Glutamatergic neuron (in vitro differentiated cells): Measurements from ENCODE around the gene SLC16A6. TPM values are rescaled to one million over a fixed set of nuclear protein-coding genes. Genes with fewer than 3 reads are reported as not detected.
A peak's percentile ranks its signal among the peaks of the same experiment; 100 is the strongest.

ENCODE experiments used
- DNase-seq: peaks from one replicate; pipeline ENCODE4 v3.0.0; 2022
- H3K27ac Mint-ChIP-seq: one replicate; pipeline ENCODE4 v1.8.0; 2020; ENCODE audit warnings: mild to moderate bottlenecking, mixed read lengths, inconsistent platforms; ENCODE audit not compliant: unreplicated experiment
- H3K27me3 Mint-ChIP-seq: one replicate; pipeline ENCODE4 v1.8.0; 2020; ENCODE audit warnings: mild to moderate bottlenecking, moderate library complexity, mixed read lengths, inconsistent platforms; ENCODE audit not compliant: unreplicated experiment
- H3K36me3 Mint-ChIP-seq: one replicate; pipeline ENCODE4 v1.8.0; 2020; ENCODE audit warnings: mild to moderate bottlenecking, mixed read lengths, inconsistent platforms; ENCODE audit not compliant: unreplicated experiment
- H3K4me1 Mint-ChIP-seq: one replicate; pipeline ENCODE4 v1.8.0; 2020; ENCODE audit warnings: mild to moderate bottlenecking, low read depth, mixed read lengths, inconsistent platforms; ENCODE audit not compliant: unreplicated experiment
- H3K4me3 Mint-ChIP-seq: one replicate; pipeline ENCODE4 v1.8.0; 2020; ENCODE audit warnings: mild to moderate bottlenecking, mixed read lengths, inconsistent platforms; ENCODE audit not compliant: unreplicated experiment
- H3K9me3 Mint-ChIP-seq: one replicate; pipeline ENCODE4 v1.8.0; 2020; ENCODE audit warnings: mild to moderate bottlenecking, moderate library complexity, mixed read lengths, inconsistent platforms; ENCODE audit not compliant: unreplicated experiment
- total RNA-seq: library from RNA; stranded (reverse); fragmentation: NEBNext Ultra II Directional; extraction: Animal tissue kit (Norgen Biotek cat#: 25700); gene quantifications from one replicate; pipeline ENCODE4 v1.2.1, GENCODE V29; 2021; ENCODE audit not compliant: unreplicated experiment
- TF ChIP-seq, protein P1 (sequence below): fragments of 200-600 bp; sonication (generic); IDR thresholded peaks from one replicate; pipeline ENCODE4 v1.5.0; 2021; ENCODE audit not compliant: partially characterized antibody, unreplicated experiment

SLC16A6 gene
- total RNA-seq, 1 donor from 2014 or later = 0.25 TPM

DNA sequence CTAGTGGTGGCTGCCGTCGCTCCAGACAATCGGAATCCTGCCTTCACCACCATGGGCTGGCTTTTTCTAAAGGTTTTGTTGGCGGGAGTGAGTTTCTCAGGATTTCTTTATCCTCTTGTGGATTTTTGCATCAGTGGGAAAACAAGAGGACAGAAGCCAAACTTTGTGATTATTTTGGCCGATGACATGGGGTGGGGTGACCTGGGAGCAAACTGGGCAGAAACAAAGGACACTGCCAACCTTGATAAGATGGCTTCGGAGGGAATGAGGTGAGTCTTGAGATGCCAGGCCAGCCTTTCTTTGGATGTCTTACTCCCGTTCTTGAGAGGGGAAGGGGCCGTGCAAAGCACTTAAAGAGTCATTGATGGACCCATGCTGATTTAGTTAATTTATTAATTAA lies 16.5 kb upstream of the SLC16A6 start:
- Mint-ChIP-seq H3K9me3 (peaks cover 3% of the 10 kb centered on the region), H3K4me3 (no peak overlapping the region)
- no peak for DNase-seq

DNA sequence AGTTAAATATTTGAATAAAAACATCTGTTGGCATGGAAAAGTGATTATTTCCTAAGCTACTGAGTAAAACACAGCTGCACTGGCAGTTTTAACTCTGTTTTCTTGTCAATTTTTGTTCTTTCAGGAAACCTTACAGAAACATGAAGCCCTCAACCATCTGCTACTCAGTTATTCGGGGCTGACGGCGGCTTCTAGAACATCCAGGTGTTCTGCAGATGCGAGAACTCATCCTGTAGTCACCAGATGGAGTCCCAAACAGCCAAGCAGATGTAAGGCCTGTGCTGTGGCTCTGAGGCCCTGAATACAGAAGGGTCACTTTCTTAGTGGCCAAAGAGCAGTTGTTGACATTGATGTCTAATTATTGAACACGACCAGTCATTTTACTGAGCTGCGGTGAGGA lies 15.9 kb upstream of the SLC16A6 start:
- DNase-seq = no peak
- Mint-ChIP-seq H3K4me3 (no peak overlapping the region), H3K27ac (no peak overlapping the region), H3K4me1 (peaks cover 20% of the 10 kb centered on the region), H3K9me3 (peaks cover 3% of the 10 kb centered on the region), H3K36me3 (peaks cover 2% of the 10 kb centered on the region), H3K27me3 (peaks cover under 1% of the 10 kb centered on the region)
- TF ChIP-seq, protein P1, sequence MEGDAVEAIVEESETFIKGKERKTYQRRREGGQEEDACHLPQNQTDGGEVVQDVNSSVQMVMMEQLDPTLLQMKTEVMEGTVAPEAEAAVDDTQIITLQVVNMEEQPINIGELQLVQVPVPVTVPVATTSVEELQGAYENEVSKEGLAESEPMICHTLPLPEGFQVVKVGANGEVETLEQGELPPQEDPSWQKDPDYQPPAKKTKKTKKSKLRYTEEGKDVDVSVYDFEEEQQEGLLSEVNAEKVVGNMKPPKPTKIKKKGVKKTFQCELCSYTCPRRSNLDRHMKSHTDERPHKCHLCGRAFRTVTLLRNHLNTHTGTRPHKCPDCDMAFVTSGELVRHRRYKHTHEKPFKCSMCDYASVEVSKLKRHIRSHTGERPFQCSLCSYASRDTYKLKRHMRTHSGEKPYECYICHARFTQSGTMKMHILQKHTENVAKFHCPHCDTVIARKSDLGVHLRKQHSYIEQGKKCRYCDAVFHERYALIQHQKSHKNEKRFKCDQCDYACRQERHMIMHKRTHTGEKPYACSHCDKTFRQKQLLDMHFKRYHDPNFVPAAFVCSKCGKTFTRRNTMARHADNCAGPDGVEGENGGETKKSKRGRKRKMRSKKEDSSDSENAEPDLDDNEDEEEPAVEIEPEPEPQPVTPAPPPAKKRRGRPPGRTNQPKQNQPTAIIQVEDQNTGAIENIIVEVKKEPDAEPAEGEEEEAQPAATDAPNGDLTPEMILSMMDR = no peak

More for the DNA sequence above, 16.5 kb upstream of the SLC16A6 start:
- Mint-ChIP-seq H3K27me3 (no peaks in the 10 kb centered on the region), H3K4me1 (peaks cover 14% of the 10 kb centered on the region), H3K36me3 (no peaks in the 10 kb centered on the region), H3K27ac (no peak overlapping the region)
- TF ChIP-seq, protein P1 = no peak

DNA sequence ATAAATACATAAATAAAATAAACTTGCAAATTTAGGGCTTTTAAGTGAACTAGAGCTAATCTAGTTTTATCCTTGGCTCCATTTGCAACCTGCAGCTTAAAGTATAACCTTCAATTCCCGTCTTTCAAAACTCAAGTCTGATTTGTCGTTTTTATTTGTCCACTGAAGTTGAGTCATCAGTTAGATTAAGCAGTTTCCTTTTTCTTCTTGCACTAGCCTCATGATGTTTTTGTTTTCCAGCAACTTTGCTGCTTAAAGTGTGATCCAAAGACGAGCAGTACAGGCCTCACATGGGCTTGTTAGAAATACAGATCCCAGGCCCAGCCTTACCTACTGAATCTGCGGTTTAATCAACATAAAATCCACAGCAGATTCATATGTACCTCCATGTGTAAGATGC lies 14.2 kb upstream of the SLC16A6 start:
- H3K4me3 Mint-ChIP-seq = no peak overlapping the region
- H3K27ac Mint-ChIP-seq = no peak overlapping the region
- peaks cover 5% of the 10 kb centered on the region for H3K36me3 Mint-ChIP-seq
- H3K27me3 Mint-ChIP-seq = peaks cover 3% of the 10 kb centered on the region
- TF ChIP-seq, protein P1 = no peak
- DNase-seq = no peak
- H3K9me3 Mint-ChIP-seq = no peaks in the 10 kb centered on the region
- H3K4me1 Mint-ChIP-seq = peaks cover 22% of the 10 kb centered on the region

DNA sequence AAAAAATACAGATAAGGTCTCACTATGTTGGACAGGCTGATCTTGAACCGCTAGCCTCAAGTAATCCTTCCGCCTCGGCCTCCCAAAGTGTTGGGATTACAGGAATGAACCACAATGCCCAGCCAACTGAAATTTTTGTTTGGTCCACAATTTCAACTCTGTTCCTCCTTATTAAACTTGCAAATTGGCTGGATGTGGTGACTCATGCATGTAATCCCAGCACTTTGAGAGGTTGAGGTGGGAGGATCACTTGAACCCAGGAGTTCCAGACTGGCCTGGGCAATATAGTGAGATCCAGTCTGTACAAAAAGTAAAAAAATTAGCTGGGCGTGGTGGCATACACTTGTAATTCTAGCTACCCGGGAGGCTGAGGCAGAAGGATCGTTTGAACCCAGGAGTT lies 13.8 kb upstream of the SLC16A6 start:
- no peaks in the 10 kb centered on the region for H3K9me3 Mint-ChIP-seq
- H3K36me3 Mint-ChIP-seq = peaks cover 5% of the 10 kb centered on the region
- H3K27ac Mint-ChIP-seq = no peak overlapping the region
- TF ChIP-seq, protein P1 = no peak
- H3K27me3 Mint-ChIP-seq = peaks cover 3% of the 10 kb centered on the region
- no peak for DNase-seq
- H3K4me3 Mint-ChIP-seq = no peak overlapping the region
- H3K4me1 Mint-ChIP-seq = peaks cover 22% of the 10 kb centered on the region

DNA sequence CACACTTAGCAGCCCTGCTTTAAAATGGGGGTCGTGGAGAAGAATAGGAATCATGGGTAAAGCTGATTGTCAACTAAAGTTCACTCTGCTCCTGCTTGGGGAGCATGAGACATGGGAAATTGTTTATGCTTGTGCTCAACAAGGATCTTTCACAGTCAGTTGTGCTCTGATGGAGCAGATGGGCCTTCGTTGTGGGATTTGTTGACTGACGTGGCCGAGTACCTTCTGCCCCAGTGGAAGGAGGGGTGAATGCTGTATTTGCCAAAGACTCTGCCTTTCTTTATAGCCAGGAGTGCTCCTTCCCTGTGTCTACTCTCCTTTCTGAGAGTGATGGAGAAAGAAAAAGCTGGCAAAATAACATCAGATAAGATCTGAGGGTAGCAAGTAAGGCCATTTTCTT lies 11.7 kb upstream of the SLC16A6 start:
- H3K27ac Mint-ChIP-seq = peak overlapping the region; percentile 79

More for the DNA sequence above, 11.7 kb upstream of the SLC16A6 start:
- peak overlapping the region; percentile 11 for H3K4me3 Mint-ChIP-seq
- TF ChIP-seq, protein P1 = no peak
- H3K27me3 Mint-ChIP-seq = peaks cover 3% of the 10 kb centered on the region
- peaks cover 5% of the 10 kb centered on the region for H3K36me3 Mint-ChIP-seq
- H3K4me1 Mint-ChIP-seq = peaks cover 22% of the 10 kb centered on the region
- DNase-seq = no peak
- H3K9me3 Mint-ChIP-seq = no peaks in the 10 kb centered on the region
